ENCODE data around the gene ZFP36L2.
A peak's percentile ranks its signal among the peaks of the same experiment; 100 is the strongest.

Gene ZFP36L2

DNA sequence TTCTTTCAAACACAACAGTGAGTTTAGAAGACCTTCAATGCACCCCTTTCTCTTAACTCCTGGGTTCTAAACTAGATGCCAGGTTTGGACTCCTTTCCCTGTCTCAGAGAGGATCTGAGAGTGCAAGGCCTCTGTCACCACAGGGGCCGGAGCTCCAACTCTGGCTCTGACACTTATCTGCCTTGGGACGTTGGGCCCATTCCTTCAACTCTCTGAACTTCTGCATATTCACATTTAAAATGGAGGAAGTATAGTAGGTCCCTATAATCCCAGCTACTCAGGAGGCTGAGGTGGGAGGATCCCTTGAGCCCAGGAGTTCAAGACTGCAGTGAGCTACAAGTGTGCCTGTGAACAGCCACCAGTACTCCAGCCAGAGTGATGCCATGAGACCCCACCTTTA is 44.1 kb upstream of the ZFP36L2 start:
- Histone ChIP-seq H3K27ac (no peak overlapping the region), H3K4me3 (ENCODE audit: low read depth, low read length) (no peak overlapping the region), H3K27me3 (replicated peaks) (no peaks in the 10 kb centered on the region), H3K36me3 (replicated peaks) (no peaks in the 10 kb centered on the region)
- no peak for DNase-seq
- in situ Hi-C loops (cut with HindIII; ENCODE audit: low pct_ligation_motif_present, low sequenced_read_pairs) = no loop called here
- TF ChIP-seq, protein P1, sequence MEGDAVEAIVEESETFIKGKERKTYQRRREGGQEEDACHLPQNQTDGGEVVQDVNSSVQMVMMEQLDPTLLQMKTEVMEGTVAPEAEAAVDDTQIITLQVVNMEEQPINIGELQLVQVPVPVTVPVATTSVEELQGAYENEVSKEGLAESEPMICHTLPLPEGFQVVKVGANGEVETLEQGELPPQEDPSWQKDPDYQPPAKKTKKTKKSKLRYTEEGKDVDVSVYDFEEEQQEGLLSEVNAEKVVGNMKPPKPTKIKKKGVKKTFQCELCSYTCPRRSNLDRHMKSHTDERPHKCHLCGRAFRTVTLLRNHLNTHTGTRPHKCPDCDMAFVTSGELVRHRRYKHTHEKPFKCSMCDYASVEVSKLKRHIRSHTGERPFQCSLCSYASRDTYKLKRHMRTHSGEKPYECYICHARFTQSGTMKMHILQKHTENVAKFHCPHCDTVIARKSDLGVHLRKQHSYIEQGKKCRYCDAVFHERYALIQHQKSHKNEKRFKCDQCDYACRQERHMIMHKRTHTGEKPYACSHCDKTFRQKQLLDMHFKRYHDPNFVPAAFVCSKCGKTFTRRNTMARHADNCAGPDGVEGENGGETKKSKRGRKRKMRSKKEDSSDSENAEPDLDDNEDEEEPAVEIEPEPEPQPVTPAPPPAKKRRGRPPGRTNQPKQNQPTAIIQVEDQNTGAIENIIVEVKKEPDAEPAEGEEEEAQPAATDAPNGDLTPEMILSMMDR (IDR thresholded peaks at IDR 0.05; ENCODE audit: low read depth, low read length, missing control alignments) = no peak

DNA sequence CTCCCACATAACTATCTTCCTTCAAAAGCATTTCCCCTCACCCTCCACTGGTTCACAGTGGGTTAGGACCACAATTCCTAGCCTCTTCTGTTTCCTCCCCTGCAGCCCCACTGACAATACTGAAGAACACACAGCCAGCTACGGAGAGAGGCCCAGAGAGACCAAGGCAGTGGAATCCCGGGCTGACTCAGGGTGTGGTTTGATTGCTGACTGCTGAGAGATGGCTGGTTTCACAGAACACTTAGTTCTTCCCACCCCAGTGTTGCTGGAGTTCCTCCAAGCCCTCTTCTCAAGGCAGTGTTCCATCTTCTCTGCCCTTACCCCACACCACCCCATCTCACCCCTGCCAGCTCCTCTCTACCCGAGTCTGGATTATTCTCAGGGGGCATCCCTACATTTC is 43.3 kb upstream of the ZFP36L2 start:
- DNase-seq = peak; percentile 85
- in situ Hi-C loops (cut with HindIII; ENCODE audit: low pct_ligation_motif_present, low sequenced_read_pairs) = no loop called here
- TF ChIP-seq, protein P1 (IDR thresholded peaks at IDR 0.05; ENCODE audit: low read depth, low read length, missing control alignments) = no peak
- Histone ChIP-seq H3K27me3 (replicated peaks) (no peaks in the 10 kb centered on the region), H3K4me3 (ENCODE audit: low read depth, low read length) (no peak overlapping the region), H3K27ac (peak overlapping the region; percentile 87), H3K36me3 (replicated peaks) (no peaks in the 10 kb centered on the region)

DNA sequence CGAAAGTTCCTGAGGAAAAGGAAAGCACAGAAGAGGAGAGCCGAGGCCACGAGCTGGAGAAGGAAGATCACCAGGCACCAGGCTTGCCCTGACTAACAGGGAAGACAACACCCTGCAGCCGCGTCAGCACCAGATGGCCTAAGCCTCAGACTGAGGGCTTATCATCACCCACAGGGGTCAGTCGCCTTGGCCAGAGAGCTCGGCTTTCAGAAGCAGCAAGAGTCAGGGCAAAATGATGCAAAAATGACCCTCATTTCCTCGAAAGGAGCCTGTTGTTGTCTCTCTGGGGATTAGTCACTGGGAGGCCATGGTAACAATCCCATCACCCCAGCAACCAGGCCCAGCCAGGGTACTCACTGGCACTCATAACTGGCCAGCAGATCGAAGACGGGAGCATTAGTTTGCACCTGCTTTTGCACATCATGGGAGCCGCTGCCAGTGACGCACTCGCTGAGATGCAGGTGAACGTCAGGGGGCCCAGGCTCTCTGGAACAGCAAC is 42.7 kb upstream of the ZFP36L2 start:
- peak overlapping the region; percentile 87 for H3K27ac ChIP-seq
- DNase-seq = peak; percentile 97
- in situ Hi-C loops (cut with HindIII; ENCODE audit: low pct_ligation_motif_present, low sequenced_read_pairs) = no loop called here
- peak overlapping the region; percentile 20 for H3K4me3 ChIP-seq (ENCODE audit: low read depth, low read length)
- H3K36me3 ChIP-seq (replicated peaks) = no peaks in the 10 kb centered on the region
- TF ChIP-seq, protein P1 (IDR thresholded peaks at IDR 0.05; ENCODE audit: low read depth, low read length, missing control alignments) = peak; percentile 37
- H3K27me3 ChIP-seq (replicated peaks) = no peaks in the 10 kb centered on the region

DNA sequence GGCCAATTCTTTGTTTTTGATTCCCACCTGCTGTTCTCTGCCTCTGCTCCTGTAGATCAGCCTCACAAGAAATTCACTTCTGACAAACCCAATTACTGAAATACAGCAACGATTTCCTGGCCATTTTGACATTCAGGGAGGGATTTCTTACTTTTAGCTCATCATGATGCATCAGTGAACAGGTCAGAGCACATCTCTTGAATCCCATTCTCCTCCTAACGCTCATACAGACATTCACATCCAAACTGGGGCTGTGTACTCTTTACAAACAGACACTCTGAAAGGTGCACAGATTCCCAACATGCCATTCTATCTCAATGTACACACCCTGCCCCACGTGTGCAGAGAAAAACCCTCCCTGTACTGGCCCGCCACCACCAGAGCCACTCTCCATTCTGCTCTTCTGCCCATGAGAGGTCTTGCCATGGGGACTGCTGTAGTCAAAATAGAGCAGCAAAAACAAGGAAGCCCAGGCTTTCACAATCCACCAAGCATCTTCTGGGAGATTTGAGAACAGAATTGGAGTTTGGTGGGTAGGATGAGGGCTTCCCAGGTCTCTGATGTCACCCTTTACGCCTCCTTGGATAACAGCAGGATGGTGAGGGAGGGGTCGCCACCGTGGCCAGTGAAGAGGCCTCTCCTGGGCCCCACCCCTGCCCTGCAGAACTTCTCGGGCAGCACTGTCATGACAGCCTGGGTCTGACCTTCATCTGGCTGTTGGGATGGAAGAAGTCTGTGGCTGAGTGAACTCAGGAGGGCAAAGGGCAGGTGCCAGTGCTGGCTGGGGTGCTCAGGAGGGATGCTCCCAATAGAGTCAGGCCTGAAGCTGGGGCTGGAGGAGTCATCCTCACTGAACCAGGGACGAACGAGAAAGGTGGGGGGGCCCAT is 41.9 kb upstream of the ZFP36L2 start:
- TF ChIP-seq, protein P1 (IDR thresholded peaks at IDR 0.05; ENCODE audit: low read depth, low read length, missing control alignments) = no peak
- no peaks in the 10 kb centered on the region for H3K36me3 ChIP-seq (replicated peaks)
- no peaks in the 10 kb centered on the region for H3K27me3 ChIP-seq (replicated peaks)
- peak overlapping the region; percentile 20 for H3K4me3 ChIP-seq (ENCODE audit: low read depth, low read length)
- DNase-seq = no peak
- peak overlapping the region; percentile 87 for H3K27ac ChIP-seq
- in situ Hi-C loops (cut with HindIII; ENCODE audit: low pct_ligation_motif_present, low sequenced_read_pairs) = no loop called here

DNA sequence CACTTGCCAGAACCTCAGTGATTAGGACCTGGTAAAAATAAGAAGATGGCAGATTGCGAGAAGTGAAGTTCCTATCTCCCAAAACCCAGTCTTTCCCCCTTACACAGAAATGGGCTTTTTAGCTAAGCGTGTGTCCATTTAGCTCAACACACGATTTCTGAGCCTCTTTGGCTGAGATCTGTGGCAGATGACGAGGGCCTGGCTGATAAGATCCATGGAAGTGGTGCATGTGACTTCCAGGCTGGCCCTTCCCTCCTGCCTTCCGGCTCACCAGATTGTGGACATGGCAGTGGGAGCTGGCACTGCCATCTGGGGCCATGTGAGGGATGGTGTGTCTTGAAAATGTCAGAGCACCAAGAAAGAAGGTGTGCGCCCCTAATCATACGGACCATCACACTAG is 41.0 kb upstream of the ZFP36L2 start:
- no peaks in the 10 kb centered on the region for H3K36me3 ChIP-seq (replicated peaks)
- no peak overlapping the region for H3K4me3 ChIP-seq (ENCODE audit: low read depth, low read length)
- no peaks in the 10 kb centered on the region for H3K27me3 ChIP-seq (replicated peaks)
- no peak overlapping the region for H3K27ac ChIP-seq
- TF ChIP-seq, protein P1 (IDR thresholded peaks at IDR 0.05; ENCODE audit: low read depth, low read length, missing control alignments) = no peak
- in situ Hi-C loops (cut with HindIII; ENCODE audit: low pct_ligation_motif_present, low sequenced_read_pairs) = no loop called here
- DNase-seq = no peak
